Sigmoid colon (tissue), 7 donors: Measurements from ENCODE around the gene VPS52. TPM values are rescaled to one million over a fixed set of nuclear protein-coding genes. Genes with fewer than 3 reads are reported as not detected.

Experiments used
- DNase-seq: peaks from one replicate; pipeline ENCODE4 v3.0.0-alpha.2; 2019
- H3K27ac ChIP-seq, 4 donors: fragments of 200-600 bp; sonication (generic); one replicate each; pipeline ENCODE4 v1.5.1; 2016 to 2019; ENCODE audit warnings: mild to moderate bottlenecking in 1 of 4
- H3K27me3 ChIP-seq, 3 donors: fragments of 200-600 bp; sonication (generic); one replicate each; pipeline ENCODE4 v1.5.1; 2019; ENCODE audit warnings: mild to moderate bottlenecking in 1 of 3
- H3K36me3 ChIP-seq, 4 donors: fragments of 200-600 bp; sonication (generic); one replicate each; pipeline ENCODE4 v1.5.1; 2016 to 2019
- H3K4me1 ChIP-seq, 4 donors: fragments of 200-600 bp; sonication (generic); one replicate each; pipeline ENCODE4 v1.5.1; 2017 to 2019
- H3K4me3 ChIP-seq, 4 donors: fragments of 200-600 bp; sonication (generic); one replicate each; pipeline ENCODE4 v1.5.1; 2017 to 2019; ENCODE audit warnings: mild to moderate bottlenecking in 2 of 4, moderate library complexity in 1 of 4
- H3K9me3 ChIP-seq, 4 donors: fragments of 200-600 bp in 3 of 4; sonication (generic) in 3 of 4; one replicate each; pipeline versions ENCODE4 v1.5.1 to v1.6.1; 2013 to 2019
- CTCF ChIP-seq, 4 experiments: fragments of 450-650 bp in 3 of 4; fragments of 200-600 bp in 1 of 4; IDR thresholded peaks; one replicate each; pipeline ENCODE4 v1.5.1; 2016 to 2019; ENCODE audit warnings: antibody characterized with exemption in 4 of 4, mild to moderate bottlenecking in 3 of 4, moderate library complexity in 2 of 4
- POLR2A ChIP-seq, 2 donors: fragments of 450-650 bp; IDR thresholded peaks; one replicate each; pipeline ENCODE4 v1.6.1; 2016; ENCODE audit warnings: antibody characterized with exemption in 2 of 2, mild to moderate bottlenecking in 2 of 2, moderate library complexity in 2 of 2
- WGBS, 2 donors: extraction: QIAGEN DNeasy Blood & Tissue Kit; methylation state at CpG; one replicate each; pipeline ENCODE4 v1.1.7; 2013; 5-methylcytosine and 5-hydroxymethylcytosine counted together
- intact Hi-C: fragments of 100-400 bp; cut with DNase I; formaldehyde crosslinking; loops from one replicate; pipeline ENCODE4 v1.15.1; 2023
- polyA plus RNA-seq, 3 donors: library from polyadenylated mRNA; stranded (reverse); fragments of 200-250 nt; gene quantifications; one replicate each; pipeline ENCODE4 v1.2.3, GENCODE V29; 2013
- small RNA-seq, 3 donors: library from RNA; depleted of rRNA; stranded (forward); fragments of <200 nt; gene quantifications; one replicate each; pipeline ENCODE3, GENCODE V24; 2016
- total RNA-seq, 4 donors: library from RNA; depleted of rRNA; stranded (reverse); fragments of >200 nt; gene quantifications; one replicate each; pipeline ENCODE4 v1.1.0, GENCODE V29; 2016
- donor health status: healthy with polysubstance abuse.
- donor health status: Bipolar disorder and iron deficiency.
- donor health status: healthy.

VPS52 gene
- total and polyA plus RNA-seq, 7 donors = 23.4 to 51.2 (median 31.6) TPM

GRCh38 chr6:33201935-33202334 is 69.7 kb downstream of the VPS52 start:
- intact Hi-C loops = loop anchor here (2.0 to 10.0 kb wide), 7 partner anchors 41 to 1007 kb away; partner anchors contain the start of genes BRD2, GPSM3, PBX2 and RPS18
- H3K27me3 ChIP-seq = no peaks in the 10 kb centered on the region
- no peak for TF ChIP-seq POLR2A (IDR thresholded peaks at IDR 0.05)
- H3K4me3 ChIP-seq = peak overlapping the region in 2 of 4 donors; percentile 77 to 90
- WGBS, 2 donors = 84 to 90% methylated on average over 6 of the region's 6 CpGs
- H3K9me3 ChIP-seq = no peaks in the 10 kb centered on the region
- H3K36me3 ChIP-seq = peaks cover 13 to 35% (median 17%) of the 10 kb centered on the region in 4 donors
- H3K27ac ChIP-seq = peak overlapping the region in 2 of 4 donors; percentile 96 to 98
- DNase-seq = no peak
- H3K4me1 ChIP-seq = peaks cover 0 to 68% (median 55%) of the 10 kb centered on the region in 4 donors

- WGBS, 2 donors = 1 to 5% methylated on average over 14 of the region's 14 CpGs
- TF ChIP-seq CTCF (IDR thresholded peaks at IDR 0.05) = no peak
- no peak for TF ChIP-seq POLR2A (IDR thresholded peaks at IDR 0.05)
- Histone ChIP-seq H3K4me1 (peaks cover 0 to 68% (median 52%) of the 10 kb centered on the region in 4 donors), H3K9me3 (no peaks in the 10 kb centered on the region), H3K36me3 (peaks cover 20 to 43% (median 25%) of the 10 kb centered on the region in 4 donors), H3K27me3 (no peaks in the 10 kb centered on the region), H3K4me3 (peak overlapping the region; percentile 77 to 90 (median 84)), H3K27ac (peak overlapping the region; percentile 91 to 98 (median 96))
- no peak for DNase-seq
- intact Hi-C loops = loop anchor here (2.0 to 10.0 kb wide), 7 partner anchors 40 to 1006 kb away; partner anchors contain the start of genes BRD2, GPSM3, PBX2 and RPS18
These were observed 70.5 kb downstream of the VPS52 start for GRCh38 chr6:33201147-33201545.

Small RNA genes lying within 50 kb of the gene (small RNA-seq; reads per million reads assigned to genes)
- 0.72 to 2.2 (median 2.0) reads per million in 3 donors for gene MIR219A1

Other genes with a start within 250 kb of the VPS52 start
- 10 to 100 TPM; 29.9 to 64.3 (median 46.2) TPM for gene HLA-DPA1, start 198.2 kb downstream of the VPS52 start, total RNA-seq
- 100 to 1,000 TPM in 2 of 3 donors, 10 to 100 TPM in 1; 49.2 to 210 (median 197) TPM for gene HLA-DPA1, start 198.2 kb downstream of the VPS52 start, polyA plus RNA-seq
- gene HLA-DPB1, start 195.9 kb downstream of the VPS52 start, total RNA-seq = 10 to 100 TPM; 39.2 to 62.4 (median 42.0) TPM
- gene HLA-DPB1, start 195.9 kb downstream of the VPS52 start, polyA plus RNA-seq = 100 to 1,000 TPM in 2 of 3 donors, 10 to 100 TPM in 1; 90.7 to 359 (median 180) TPM
- gene COL11A2, start 79.4 kb downstream of the VPS52 start, total RNA-seq = 1 to 10 TPM in 1 of 4 donors, under 1 TPM in 2, not detected in 1; 0.16 to 1.4 (median 0.41) TPM
- gene COL11A2, start 79.4 kb downstream of the VPS52 start, polyA plus RNA-seq = under 1 TPM in 1 of 3 donors, not detected in 2; 0.60 TPM
- gene RXRB, start 71.2 kb downstream of the VPS52 start, total RNA-seq = 10 to 100 TPM; 27.8 to 32.4 (median 30.4) TPM
- gene RXRB, start 71.2 kb downstream of the VPS52 start, polyA plus RNA-seq = 10 to 100 TPM; 15.6 to 33.2 (median 16.2) TPM
- 10 to 100 TPM; 48.7 to 52.1 (median 49.8) TPM for gene SLC39A7, start 71.0 kb downstream of the VPS52 start, total RNA-seq
- 100 to 1,000 TPM in 1 of 3 donors, 10 to 100 TPM in 2; 31.2 to 189 (median 31.2) TPM for gene SLC39A7, start 71.0 kb downstream of the VPS52 start, polyA plus RNA-seq
- 10 to 100 TPM in 3 of 4 donors, not detected in 1; 17.3 to 19.0 (median 18.9) TPM for gene HSD17B8, start 67.2 kb downstream of the VPS52 start, total RNA-seq
- gene HSD17B8, start 67.2 kb downstream of the VPS52 start, polyA plus RNA-seq = 10 to 100 TPM; 18.6 to 27.3 (median 21.3) TPM
- 10 to 100 TPM; 13.2 to 18.1 (median 17.1) TPM for gene RING1, start 63.4 kb downstream of the VPS52 start, total RNA-seq
- gene RING1, start 63.4 kb downstream of the VPS52 start, polyA plus RNA-seq = 10 to 100 TPM; 27.7 to 36.0 (median 32.7) TPM
- 1,000 to 10,000 TPM; 2,427 to 4,810 (median 4,005) TPM for gene RPS18, start 199 bp upstream of the VPS52 start, total RNA-seq
- 1,000 to 10,000 TPM; 3,648 to 7,566 (median 5,490) TPM for gene RPS18, start 199 bp upstream of the VPS52 start, polyA plus RNA-seq
- 10 to 100 TPM in 3 of 4 donors, 1 to 10 TPM in 1; 7.2 to 22.2 (median 13.3) TPM for gene B3GALT4, start 5.2 kb upstream of the VPS52 start, total RNA-seq
- gene B3GALT4, start 5.2 kb upstream of the VPS52 start, polyA plus RNA-seq = 10 to 100 TPM; 19.2 to 23.6 (median 21.7) TPM
- gene WDR46, start 17.4 kb upstream of the VPS52 start, total RNA-seq = 10 to 100 TPM; 28.2 to 41.6 (median 37.4) TPM
- 10 to 100 TPM; 15.3 to 51.2 (median 30.0) TPM for gene WDR46, start 17.4 kb upstream of the VPS52 start, polyA plus RNA-seq
- 10 to 100 TPM in 3 of 4 donors, 1 to 10 TPM in 1; 7.5 to 56.1 (median 31.8) TPM for gene PFDN6, start 17.7 kb upstream of the VPS52 start, total RNA-seq
- 100 to 1,000 TPM; 131 to 173 (median 144) TPM for gene PFDN6, start 17.7 kb upstream of the VPS52 start, polyA plus RNA-seq
- 10 to 100 TPM; 33.2 to 48.9 (median 37.9) TPM for gene RGL2, start 27.1 kb upstream of the VPS52 start, total RNA-seq
- 10 to 100 TPM in 2 of 3 donors, 1 to 10 TPM in 1; 5.8 to 40.2 (median 18.0) TPM for gene RGL2, start 27.1 kb upstream of the VPS52 start, polyA plus RNA-seq
- gene TAPBP, start 42.2 kb upstream of the VPS52 start, total RNA-seq = 10 to 100 TPM; 29.8 to 80.0 (median 50.5) TPM
- gene TAPBP, start 42.2 kb upstream of the VPS52 start, polyA plus RNA-seq = 100 to 1,000 TPM in 1 of 3 donors, 10 to 100 TPM in 1, 1 to 10 TPM in 1; 7.8 to 114 (median 21.3) TPM
- gene ZBTB22, start 45.9 kb upstream of the VPS52 start, total RNA-seq = 10 to 100 TPM in 3 of 4 donors, 1 to 10 TPM in 1; 9.4 to 13.2 (median 12.7) TPM
- gene ZBTB22, start 45.9 kb upstream of the VPS52 start, polyA plus RNA-seq = 10 to 100 TPM; 11.3 to 19.2 (median 16.1) TPM
- 10 to 100 TPM; 37.1 to 52.3 (median 48.3) TPM for gene DAXX, start 51.1 kb upstream of the VPS52 start, total RNA-seq
- 10 to 100 TPM; 24.7 to 49.2 (median 33.0) TPM for gene DAXX, start 51.1 kb upstream of the VPS52 start, polyA plus RNA-seq
- gene KIFC1, start 119.9 kb upstream of the VPS52 start, total RNA-seq = 1 to 10 TPM in 2 of 4 donors, under 1 TPM in 2; 0.49 to 5.5 (median 1.3) TPM
- 10 to 100 TPM in 1 of 3 donors, 1 to 10 TPM in 2; 1.2 to 23.0 (median 4.6) TPM for gene KIFC1, start 119.9 kb upstream of the VPS52 start, polyA plus RNA-seq
- 10 to 100 TPM; 57.1 to 82.3 (median 66.0) TPM for gene PHF1, start 139.1 kb upstream of the VPS52 start, total RNA-seq
- 10 to 100 TPM; 22.4 to 43.2 (median 43.2) TPM for gene PHF1, start 139.1 kb upstream of the VPS52 start, polyA plus RNA-seq
- gene CUTA, start 146.2 kb upstream of the VPS52 start, total RNA-seq = 100 to 1,000 TPM; 102 to 148 (median 120) TPM
- gene CUTA, start 146.2 kb upstream of the VPS52 start, polyA plus RNA-seq = 100 to 1,000 TPM; 110 to 193 (median 153) TPM
- gene SYNGAP1, start 148.2 kb upstream of the VPS52 start, total RNA-seq = 10 to 100 TPM in 1 of 4 donors, 1 to 10 TPM in 3; 6.4 to 24.6 (median 9.9) TPM
- 10 to 100 TPM in 1 of 3 donors, 1 to 10 TPM in 1, under 1 TPM in 1; 0.92 to 17.8 (median 2.4) TPM for gene SYNGAP1, start 148.2 kb upstream of the VPS52 start, polyA plus RNA-seq
- 1 to 10 TPM; 1.1 to 3.6 (median 1.4) TPM for gene ZBTB9, start 182.7 kb upstream of the VPS52 start, total RNA-seq
- 1 to 10 TPM in 2 of 3 donors, under 1 TPM in 1; 0.60 to 4.2 (median 1.8) TPM for gene ZBTB9, start 182.7 kb upstream of the VPS52 start, polyA plus RNA-seq